NOMO-1 (cell line): ENCODE results near the gene EMSY.

ENCODE experiments used
- DNase-seq, 2 experiments: peaks; one replicate each; lab custom pipeline; 2025; ENCODE audit not compliant: unreplicated experiment in 2 of 2; lab: John Stamatoyannopoulos, UW

EMSY gene

DNA sequence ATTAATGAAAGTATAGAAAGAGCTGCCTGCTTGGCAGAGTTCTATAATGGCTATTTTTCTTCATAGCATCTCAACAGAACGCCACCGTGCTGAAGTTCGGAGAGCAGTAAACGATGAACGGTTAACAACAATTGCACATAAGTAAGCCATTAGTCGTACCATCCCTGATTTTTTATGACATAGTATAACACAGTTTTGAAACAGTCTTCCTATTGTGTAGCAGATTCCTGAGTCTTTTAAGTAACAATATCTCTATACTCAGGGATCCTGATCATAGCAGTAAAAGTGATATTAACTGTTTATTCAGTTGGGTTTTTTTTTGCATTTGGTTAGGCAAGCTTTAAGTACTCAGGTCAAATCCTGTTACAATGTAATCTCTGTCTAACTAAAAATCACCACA is 8.4 kb downstream of the EMSY start:
- no peak for DNase-seq

DNA sequence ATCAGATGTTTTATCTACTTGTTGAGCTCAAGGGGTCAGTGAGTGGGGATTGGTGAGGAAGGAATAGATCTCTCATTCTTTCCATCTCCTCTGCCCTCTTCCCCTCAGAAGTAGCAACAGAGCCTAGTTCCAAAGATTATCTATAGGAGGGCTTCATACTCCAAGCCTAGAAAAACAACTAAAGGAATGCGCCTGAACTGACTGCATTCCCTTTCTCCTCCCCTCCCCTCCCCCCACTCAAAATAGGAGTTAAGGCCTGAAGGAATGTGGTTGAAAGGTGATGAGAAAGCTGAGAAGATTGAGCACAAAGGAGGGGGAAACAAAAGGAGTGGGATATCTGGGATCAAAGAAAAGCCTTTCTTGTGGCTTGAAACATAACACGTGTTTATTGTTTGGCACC is 10.5 kb downstream of the EMSY start:
- no peak for DNase-seq

DNA sequence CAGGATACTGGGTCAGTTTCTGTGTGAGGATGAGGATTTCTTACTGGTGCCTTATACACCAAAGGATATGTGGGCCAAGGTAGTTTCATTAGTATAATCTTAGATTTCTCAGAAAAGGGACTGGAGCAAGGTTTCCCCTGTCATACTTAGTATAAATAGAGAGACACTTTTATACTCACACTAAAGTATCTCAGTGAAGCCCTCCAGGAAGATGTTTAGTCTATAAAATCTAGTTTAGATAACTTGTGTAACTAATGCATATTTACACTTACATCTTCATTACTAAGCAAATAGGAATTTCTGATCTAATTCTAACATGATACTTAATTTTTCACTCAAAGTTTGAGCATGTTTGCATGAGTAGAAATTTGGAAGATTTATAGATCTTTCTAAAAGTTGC is 11.1 kb downstream of the EMSY start:
- no peak for DNase-seq

DNA sequence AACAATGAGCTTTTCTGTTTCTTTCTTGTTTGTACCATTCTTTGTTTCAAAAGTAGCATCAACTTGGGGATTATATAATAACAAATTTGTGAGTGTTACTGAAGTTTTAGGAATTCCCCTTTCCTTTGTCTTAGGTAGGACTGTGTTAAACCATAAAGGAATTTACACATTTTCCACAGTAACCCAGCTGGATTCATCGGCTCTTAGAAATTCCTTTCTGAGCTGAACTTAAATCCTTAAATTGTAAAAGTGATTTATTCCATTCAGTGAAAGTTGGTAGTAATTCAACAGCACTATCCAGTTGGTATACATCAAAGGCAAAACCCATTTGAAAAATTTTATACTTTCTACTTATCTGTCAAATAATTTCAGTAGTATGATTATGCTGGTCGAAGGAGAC is 11.8 kb downstream of the EMSY start:
- no peak for DNase-seq

DNA sequence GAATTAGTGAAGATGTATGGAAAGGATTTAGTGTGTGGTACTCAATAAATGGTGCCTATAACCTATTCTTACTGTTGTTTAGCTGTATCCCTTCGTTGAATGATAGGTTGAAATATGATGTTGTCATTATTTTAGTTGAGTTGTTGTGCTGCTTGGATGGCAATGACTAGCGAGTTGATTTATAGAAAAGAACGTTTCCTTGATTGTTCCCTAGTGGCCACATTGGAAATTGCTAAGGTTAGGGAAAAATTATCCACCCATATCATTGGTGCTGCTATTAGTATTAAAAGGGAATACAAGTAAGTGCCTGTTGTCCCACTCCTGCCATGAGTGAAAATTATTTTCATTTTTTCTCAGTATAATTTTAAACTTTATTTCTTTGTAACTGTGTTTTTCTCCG is 14.5 kb downstream of the EMSY start:
- no peak for DNase-seq

GRCh38 chr11:76459846-76460245 is 15.0 kb downstream of the EMSY start:
- DNase-seq: no peak

- DNase-seq: no peak
Measured at GRCh38 chr11:76462317-76462716, 17.5 kb downstream of the EMSY start.

DNA sequence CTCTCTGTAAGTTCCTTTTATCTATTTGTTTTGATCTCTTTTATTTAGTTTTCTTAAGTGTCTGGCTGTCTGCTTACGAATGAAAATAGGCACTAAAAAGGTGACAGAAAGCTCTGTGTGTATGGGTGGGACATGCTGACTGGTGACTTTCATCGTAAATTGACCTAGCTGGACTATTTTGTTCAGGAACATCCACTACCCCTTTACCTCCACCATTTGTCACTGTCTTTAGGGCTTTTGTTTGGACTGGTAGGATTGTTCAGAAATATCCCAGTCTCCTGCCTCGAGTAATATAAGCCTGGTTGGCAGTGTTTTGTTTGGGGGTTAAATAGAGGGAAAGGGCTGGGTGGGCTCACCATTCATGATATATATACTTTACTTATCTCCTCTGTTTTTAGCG is 20.9 kb downstream of the EMSY start:
- no peak for DNase-seq

GRCh38 chr11:76466666-76467065 is 21.8 kb downstream of the EMSY start:
- DNase-seq: no peak

DNA sequence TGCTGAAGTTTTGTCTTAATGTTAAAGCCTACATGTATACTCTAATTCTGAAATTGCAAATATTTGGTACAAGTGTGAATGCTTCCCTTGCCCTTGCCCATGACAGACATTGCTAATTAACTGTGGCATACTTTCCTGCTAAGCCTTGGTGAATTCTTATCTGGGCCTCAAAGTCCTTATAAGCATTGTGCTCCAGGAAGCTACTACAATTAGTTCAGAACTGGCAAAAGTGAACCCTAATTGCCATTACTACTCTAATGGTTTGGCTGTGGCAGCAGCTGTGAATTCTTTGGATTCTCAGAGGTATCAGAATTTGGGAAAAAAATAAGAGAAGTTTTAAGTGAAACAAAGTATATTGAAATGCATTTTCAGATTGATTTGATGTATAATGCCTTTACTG is 24.3 kb downstream of the EMSY start:
- DNase-seq: no peak

- no peak for DNase-seq
Measured at GRCh38 chr11:76471382-76471781, 26.6 kb downstream of the EMSY start.

DNA sequence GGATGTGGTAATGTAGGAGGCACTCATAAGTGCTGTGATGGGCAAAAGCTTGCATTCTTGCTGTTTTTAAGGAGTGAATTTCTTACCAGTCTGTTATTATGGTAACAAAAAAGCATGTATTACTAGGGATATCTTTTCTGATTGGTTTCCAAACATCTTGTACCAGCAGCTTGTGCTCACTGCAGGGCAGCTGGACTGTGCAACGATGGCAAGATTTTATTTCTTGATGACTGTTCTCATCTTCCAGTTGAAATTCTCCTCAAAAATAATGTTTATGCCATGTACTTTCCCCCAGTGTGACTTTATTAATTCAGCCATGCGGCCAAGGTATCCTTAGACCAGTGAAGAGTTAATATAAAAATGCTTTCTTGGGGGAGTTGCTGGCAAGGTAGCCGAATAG is 35.4 kb downstream of the EMSY start:
- no peak for DNase-seq

GRCh38 chr11:76491644-76492043 is 46.8 kb downstream of the EMSY start:
- no peak for DNase-seq

DNA sequence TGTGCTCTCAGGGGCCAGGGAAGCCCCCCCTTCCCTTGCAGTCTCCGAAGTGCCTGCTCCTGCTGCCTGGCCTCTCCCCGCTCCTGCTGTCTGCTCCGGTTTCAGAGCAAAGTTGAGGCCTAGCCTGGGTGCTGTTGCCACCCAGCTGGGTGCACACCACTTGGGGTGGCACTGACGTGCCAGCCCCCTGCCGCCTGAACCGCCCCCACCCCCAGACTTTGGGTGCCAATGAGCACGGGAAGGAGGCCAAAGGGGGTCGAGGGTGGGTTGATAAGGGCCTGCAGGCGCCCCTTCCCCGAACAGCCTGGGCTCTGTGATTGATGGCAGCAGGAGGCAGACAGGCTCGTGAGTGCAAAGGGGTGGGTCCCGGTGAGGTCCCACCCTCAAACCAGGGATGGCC is 48.2 kb downstream of the EMSY start:
- no peak for DNase-seq

DNA sequence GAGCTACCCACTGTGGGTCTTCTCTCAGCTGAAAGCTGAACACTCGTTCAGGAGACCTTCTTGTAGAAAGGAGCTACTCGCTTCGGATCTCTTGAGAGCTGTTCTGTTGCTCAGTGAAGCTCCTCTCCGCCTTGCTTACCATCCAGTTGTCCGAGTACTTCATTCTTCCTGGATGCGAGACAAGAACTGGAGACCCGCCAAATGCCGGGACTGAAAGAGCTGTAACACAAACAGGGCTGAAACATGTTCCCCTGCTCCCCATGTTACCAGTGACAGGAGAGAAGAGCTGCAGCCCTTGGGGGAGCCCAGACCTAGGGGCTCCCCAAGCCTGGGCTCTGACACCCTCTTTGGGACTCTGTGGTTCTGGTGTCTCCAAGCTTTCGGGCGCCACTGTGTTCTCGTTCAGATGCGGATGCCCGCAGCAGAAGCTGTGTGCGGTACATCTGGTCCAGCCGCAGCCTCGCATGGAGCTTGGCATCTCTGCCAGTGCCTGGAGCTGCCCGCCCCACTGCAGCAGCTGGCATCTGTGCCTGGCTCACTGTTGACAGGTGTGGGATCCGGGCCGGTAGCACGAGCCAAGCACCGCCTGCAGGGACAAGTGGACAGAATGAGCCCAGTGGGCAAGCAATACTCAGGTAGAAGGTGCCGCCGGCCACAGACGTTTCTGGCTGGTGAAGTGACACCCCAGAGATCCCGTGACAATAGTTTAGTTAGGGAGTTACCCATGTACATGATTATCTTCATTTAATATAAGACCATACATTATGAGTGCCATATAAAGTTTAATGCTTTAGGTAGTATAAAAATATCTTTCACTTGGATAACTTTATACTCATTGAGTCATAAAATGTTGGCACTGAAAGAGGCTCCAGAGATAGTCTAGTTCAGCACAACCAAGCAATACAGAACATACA is 49.1 kb downstream of the EMSY start:
- DNase-seq: no peak

DNA sequence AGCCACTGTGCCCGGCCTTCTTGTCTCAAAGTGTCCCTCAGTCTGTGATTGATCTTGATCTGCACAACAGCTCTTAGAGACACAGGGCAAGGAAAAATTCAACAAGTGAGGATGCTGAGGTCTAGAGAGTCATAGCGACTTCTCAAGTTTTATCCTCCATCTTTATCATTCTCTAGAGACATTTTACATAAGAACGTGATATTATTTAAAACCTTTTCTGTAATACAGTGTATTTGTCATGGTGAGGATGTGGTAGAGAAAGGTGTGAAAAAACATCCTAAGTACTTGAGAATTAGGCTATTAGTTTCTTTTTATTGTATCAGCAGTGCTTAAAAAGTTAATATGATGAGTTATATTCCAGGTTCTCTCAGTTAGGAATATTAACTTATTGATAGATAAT is 50.2 kb downstream of the EMSY start:
- no peak for DNase-seq

GRCh38 chr11:76496174-76496573 is 51.4 kb downstream of the EMSY start:
- DNase-seq: no peak

GRCh38 chr11:76501526-76502202 is 56.8 kb downstream of the EMSY start:
- DNase-seq: no peak

GRCh38 chr11:76506833-76507232 is 62.0 kb downstream of the EMSY start:
- no peak for DNase-seq

GRCh38 chr11:76510060-76511047 is 65.5 kb downstream of the EMSY start:
- DNase-seq: no peak
